ENCODE data around the gene RBM17.

DNA sequence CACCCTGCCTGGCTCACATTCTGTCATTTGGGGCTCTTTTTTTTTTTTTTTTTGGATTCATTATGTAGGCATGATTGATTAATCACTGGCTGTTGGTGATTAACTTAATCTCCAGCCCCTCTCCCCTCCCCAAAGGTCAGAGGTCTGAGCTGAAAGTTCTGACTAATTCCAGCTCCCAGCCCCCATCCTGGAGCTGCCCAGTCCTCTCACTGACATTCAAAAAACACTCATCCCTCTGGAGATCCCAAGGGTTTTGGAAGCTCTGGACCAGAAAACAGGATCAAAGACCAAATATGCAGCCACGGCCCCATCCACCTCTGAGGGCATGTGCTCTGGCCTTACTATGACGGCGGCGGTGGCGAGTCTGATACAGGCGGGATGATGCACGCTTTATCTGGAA lies 53.8 kb downstream of the RBM17 start:
- TF ChIP-seq CTCF (IDR thresholded peaks at IDR 0.05 in 2 of 3, conservative IDR thresholded peaks at IDR 0.05 in 1 of 3; ENCODE audit: borderline replicate concordance in 1 of 3, insufficient read depth in 1 of 3, low read depth in 2 of 3, low read length in 2 of 3) (no peak), JUND (IDR thresholded peaks at IDR 0.05) (no peak), SIN3A (IDR thresholded peaks at IDR 0.05; ENCODE audit: low read depth) (no peak), ELF1 (IDR thresholded peaks at IDR 0.05; ENCODE audit: borderline replicate concordance, low read depth) (no peak), EZH2phosphoT487 (IDR thresholded peaks at IDR 0.05; ENCODE audit: borderline replicate concordance) (no peak), TCF7L2 (IDR thresholded peaks at IDR 0.05; ENCODE audit: borderline replicate concordance, extremely low read depth, insufficient read depth, insufficient read length) (no peak), EZH2 (IDR thresholded peaks at IDR 0.05) (no peak), ZFX (IDR thresholded peaks at IDR 0.05) (no peak), SRF (IDR thresholded peaks at IDR 0.05; ENCODE audit: low read depth) (no peak), POLR2A (IDR thresholded peaks at IDR 0.05; ENCODE audit: borderline replicate concordance, extremely low read depth, insufficient read depth, insufficient read length) (no peak), POLR2AphosphoS5 (IDR thresholded peaks at IDR 0.05; ENCODE audit: low read depth, low read length) (no peak), RAD21 (IDR thresholded peaks at IDR 0.05; ENCODE audit: low read depth) (no peak)
- TF ChIP-seq, protein P1, sequence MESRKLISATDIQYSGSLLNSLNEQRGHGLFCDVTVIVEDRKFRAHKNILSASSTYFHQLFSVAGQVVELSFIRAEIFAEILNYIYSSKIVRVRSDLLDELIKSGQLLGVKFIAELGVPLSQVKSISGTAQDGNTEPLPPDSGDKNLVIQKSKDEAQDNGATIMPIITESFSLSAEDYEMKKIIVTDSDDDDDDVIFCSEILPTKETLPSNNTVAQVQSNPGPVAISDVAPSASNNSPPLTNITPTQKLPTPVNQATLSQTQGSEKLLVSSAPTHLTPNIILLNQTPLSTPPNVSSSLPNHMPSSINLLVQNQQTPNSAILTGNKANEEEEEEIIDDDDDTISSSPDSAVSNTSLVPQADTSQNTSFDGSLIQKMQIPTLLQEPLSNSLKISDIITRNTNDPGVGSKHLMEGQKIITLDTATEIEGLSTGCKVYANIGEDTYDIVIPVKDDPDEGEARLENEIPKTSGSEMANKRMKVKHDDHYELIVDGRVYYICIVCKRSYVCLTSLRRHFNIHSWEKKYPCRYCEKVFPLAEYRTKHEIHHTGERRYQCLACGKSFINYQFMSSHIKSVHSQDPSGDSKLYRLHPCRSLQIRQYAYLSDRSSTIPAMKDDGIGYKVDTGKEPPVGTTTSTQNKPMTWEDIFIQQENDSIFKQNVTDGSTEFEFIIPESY (IDR thresholded peaks at IDR 0.05; ENCODE audit: extremely low read depth, insufficient replicate concordance, low read length) = no peak

Measured in HCT116 (cell line).